K562 (cell line): ENCODE measurements around the gene DCHS2. TPM values are rescaled to one million over a fixed set of nuclear protein-coding genes. Genes with fewer than 3 reads are reported as not detected.

ENCODE experiments used
- ATAC-seq: fragments of 200-7000 bp; cut with Tn5 transposase; 3 replicates; pipeline ENCODE4 v1.9.1; 2020; ENCODE audit warnings: moderate library complexity
- BruUV-seq: library from RNA; stranded (reverse); fragments of 400-500 nt; replicated peaks from 2 replicates; lab custom pipeline; 2021; lab: Mats Ljungman, UMichigan
- CTCF ChIA-PET: fragments of 300-600 bp; formaldehyde crosslinking; extraction: SDS; loops from one replicate; lab custom pipeline; 2021; ENCODE audit warnings: low intra/inter-chr PET ratio; lab: Yijun Ruan, JAX
- POLR2A ChIA-PET: fragments of 300-600, 350-650 bp; sonication (Branson Sonifier 250); formaldehyde crosslinking; extraction: SDS; loops from one replicate; lab custom pipeline; 2021; ENCODE audit warnings: antibody characterized with exemption, inconsistent platforms; lab: Yijun Ruan, JAX
- DNase-seq, 4 experiments: peaks; one replicate each; pipeline versions ENCODE4 v3.0.0 to v3.0.0-alpha.2; 2011 to 2018; ENCODE audit warnings: low spot score in 3 of 4, mixed read lengths in 3 of 4; ENCODE audit errors: extremely low read depth in 1 of 4
- FAIRE-seq: peaks from 2 replicates; lab custom pipeline; 2011; peaks lifted over from hg19 to GRCh38; lab: Jason Lieb, UNC
- H2AFZ ChIP-seq: 2 replicates; pipeline ENCODE4 v1.6.0; 2011; ENCODE audit warnings: low read depth, low read length, control low read depth, inconsistent platforms
- H3K27ac ChIP-seq: fragments of 200-600 bp; 3 replicates; pipeline ENCODE4 v1.8.0; 2011; ENCODE audit warnings: low read depth, mild to moderate bottlenecking, control low read depth, inconsistent platforms, low read length, moderate library complexity, mixed read lengths; ENCODE audit errors: extremely low read depth
- H3K27me3 ChIP-seq, 2 experiments: fragments of 300-600 bp in 1 of 2; 2 replicates in 1 of 2; 3 replicates in 1 of 2; pipeline versions ENCODE4 v1.6.0 to v1.8.0; 2011; ENCODE audit warnings: inconsistent platforms in 2 of 2, low read length in 2 of 2, mild to moderate bottlenecking in 1 of 2, mixed read lengths in 1 of 2, moderate library complexity in 1 of 2; ENCODE audit not compliant: control insufficient read depth in 2 of 2, insufficient read depth in 2 of 2
- H3K36me3 ChIP-seq: fragments of 300-600 bp; 3 replicates; pipeline ENCODE4 v1.8.0; 2011; ENCODE audit warnings: mild to moderate bottlenecking, low read length, inconsistent platforms; ENCODE audit not compliant: control insufficient read depth, insufficient read depth
- H3K4me1 ChIP-seq, 2 experiments: fragments of 200-600 bp in 1 of 2; replicated peaks in 1 of 2; 2 replicates in 1 of 2; 3 replicates in 1 of 2; pipeline versions ENCODE4 v1.5.1 to v1.8.0; 2011; ENCODE audit warnings: inconsistent platforms in 2 of 2, low read length in 2 of 2, mild to moderate bottlenecking in 1 of 2, mixed read lengths in 1 of 2, moderate library complexity in 1 of 2; ENCODE audit not compliant: control insufficient read depth in 2 of 2, insufficient read depth in 2 of 2
- H3K4me2 ChIP-seq: 2 replicates; pipeline ENCODE4 v1.6.1; 2011; ENCODE audit warnings: low read length, control low read depth, inconsistent platforms, mixed read lengths; ENCODE audit not compliant: insufficient read depth
- H3K4me3 ChIP-seq: fragments of 200-600 bp; sonication (generic), shearing (Covaris generic); 2 replicates; pipeline ENCODE4 v1.5.1; 2016; ENCODE audit warnings: control low read depth, inconsistent platforms
- H3K79me2 ChIP-seq: fragments of 200-600 bp; 3 replicates; pipeline ENCODE4 v1.8.0; 2011; ENCODE audit warnings: low read length, inconsistent platforms; ENCODE audit not compliant: control insufficient read depth, insufficient read depth
- H3K9ac ChIP-seq, 2 experiments: 2 replicates each; pipeline versions ENCODE4 v1.6.0 to v1.6.1; 2011; ENCODE audit warnings: low read depth in 2 of 2, low read length in 2 of 2, control low read depth in 1 of 2, inconsistent platforms in 1 of 2, mild to moderate bottlenecking in 1 of 2, mixed read lengths in 1 of 2; ENCODE audit not compliant: insufficient read depth in 1 of 2
- H3K9me1 ChIP-seq: one replicate; pipeline ENCODE4 v1.6.0; 2011; ENCODE audit warnings: inconsistent platforms, mild to moderate bottlenecking, low read length, moderate library complexity; ENCODE audit not compliant: control insufficient read depth, insufficient read depth
- H3K9me3 ChIP-seq: replicated peaks from 2 replicates; pipeline ENCODE4 v1.5.1; 2011; ENCODE audit warnings: low read depth, low read length, inconsistent platforms; ENCODE audit not compliant: control insufficient read depth, insufficient read depth
- H4K20me1 ChIP-seq: replicated peaks from 2 replicates; pipeline ENCODE4 v1.6.1; 2011; ENCODE audit warnings: low read length, inconsistent platforms, mixed read lengths; ENCODE audit not compliant: control insufficient read depth, insufficient read depth
- ATF1 ChIP-seq, 2 experiments: fragments of 450-650 bp in 1 of 2; IDR thresholded peaks; 2 replicates each; pipeline ENCODE4 v1.6.1; 2016; ENCODE audit warnings: missing compliant biosample characterization in 1 of 2, missing genetic modification characterization in 1 of 2
- FOXP1 ChIP-seq: sonication (generic); formaldehyde crosslinking; IDR thresholded peaks from 2 replicates; pipeline ENCODE4 v1.8.0; 2022; ENCODE audit warnings: mild to moderate bottlenecking, missing genetic modification reagents
- PHB ChIP-seq: fragments of 250-450 bp; sonication (Bioruptor Pico); IDR thresholded peaks from 2 replicates; pipeline ENCODE4 v1.5.0; 2021
- ZKSCAN8 ChIP-seq: fragments of 200-800 bp; sonication (Bioruptor generic); IDR thresholded peaks from 2 replicates; pipeline ENCODE4 v1.6.1; 2016; ENCODE audit warnings: missing genetic modification characterization, missing compliant biosample characterization
- WGBS: fragments of 100-300 bp; shearing (Covaris generic); methylation state at CpG from one replicate; pipeline ENCODE4 v1.1.6; 2016; ENCODE audit warnings: low coverage, mixed read lengths; ENCODE audit not compliant: insufficient coverage; ENCODE audit errors: missing lambda C conversion rate; 5-methylcytosine and 5-hydroxymethylcytosine counted together
- in situ Hi-C: fragments of 300-500 bp; cut with MboI; formaldehyde crosslinking; loops from 4 replicates; pipeline ENCODE4 v1.15.0; 2018; ENCODE audit warnings: inconsistent platforms, mixed read lengths
- intact Hi-C: fragments of 100-400 bp; cut with micrococcal nuclease; formaldehyde crosslinking; loops from 2 replicates; pipeline ENCODE4 v1.14.2; 2022
- polyA plus RNA-seq, 8 experiments: library from polyadenylated mRNA; depleted of rRNA in 4 of 8; stranded (reverse) in 5 of 8; unstranded in 3 of 8; fragments of >200 nt; fragmentation: Nextera tagmentation in 2 of 8; fragmentation: Illumina TruSeq in 1 of 8; extraction: Ambion mirVana in 2 of 8; extraction: Trizol in 1 of 8; gene quantifications; 2 replicates each; pipeline versions ENCODE4 v1.2.1 to v1.2.3, GENCODE V29; 2011 to 2014; ENCODE audit warnings: inconsistent platforms in 1 of 8, missing spikeins in 1 of 8
- total RNA-seq, 7 experiments: library from RNA; depleted of rRNA in 6 of 7; stranded (reverse); fragments of >200 nt in 6 of 7; fragmentation: Illumina TruSeq in 2 of 7; extraction: Trizol in 2 of 7; gene quantifications; 2 replicates each; pipeline versions ENCODE4 v1.2.1 to v1.2.3, GENCODE V29; 2011 to 2021; ENCODE audit warnings: low replicate concordance in 1 of 7
- TF ChIP-seq, protein P1 (sequence below): sonication (generic); IDR thresholded peaks from 2 replicates; pipeline ENCODE4 v1.6.1; 2016

The DCHS2 gene
- total and polyA plus RNA-seq, 9 of the 15 experiments (the other 6 are each of a cell fraction or from before 2014, with no cell fraction given), result 0.49 to 7.1 (median 5.3) TPM

DNA sequence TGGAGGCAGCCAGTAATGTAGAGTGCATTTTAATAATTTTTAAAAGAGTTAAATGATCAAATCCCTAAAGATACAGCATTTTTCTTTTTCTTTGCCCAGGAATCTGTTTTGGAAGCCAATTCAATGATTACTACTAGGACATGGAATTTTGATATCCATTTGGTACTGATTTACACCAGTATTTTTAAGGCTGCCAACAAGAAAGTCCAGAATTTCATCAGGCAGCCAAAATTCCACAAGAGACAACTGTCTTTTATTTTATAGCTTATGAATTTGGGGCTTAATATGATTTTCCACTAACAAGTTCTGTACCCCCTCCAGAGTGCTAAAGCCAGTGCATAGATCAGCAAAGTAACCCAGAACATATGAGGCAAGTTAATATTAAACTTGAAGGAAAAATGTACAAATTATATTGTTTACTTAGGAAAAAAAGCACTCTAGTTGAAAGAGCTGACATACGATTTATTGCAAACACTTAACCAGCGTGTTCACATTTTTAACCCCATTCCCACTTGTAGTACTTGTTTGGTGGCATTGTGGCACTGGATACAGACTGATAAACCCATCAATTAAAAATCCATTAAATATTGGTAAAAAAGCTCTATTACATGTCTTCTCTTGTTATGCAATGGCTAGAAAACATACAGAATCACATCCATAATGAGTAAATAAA, 259.7 kb downstream of the DCHS2 start (continued):
- no peak for TF ChIP-seq FOXP1 (CRISPR knock-in tag)

DNA sequence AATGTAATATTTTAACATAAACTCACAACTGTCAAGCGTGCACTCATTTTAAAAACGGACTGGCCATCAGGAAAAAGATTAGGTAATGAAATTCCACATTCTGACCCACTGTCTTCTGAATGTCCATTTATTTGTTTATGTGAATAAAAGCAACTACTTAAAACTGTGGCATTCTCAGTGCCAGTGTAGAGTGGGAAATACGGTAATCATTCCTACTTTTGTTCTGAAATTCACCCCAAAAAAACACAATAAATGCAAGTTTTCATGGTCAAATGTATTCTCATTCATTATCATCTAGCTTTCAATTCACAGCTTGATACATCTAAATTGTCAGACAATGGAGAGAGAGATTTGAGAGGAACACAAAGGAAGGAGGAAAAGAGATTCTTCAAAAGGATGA, 260.9 kb downstream of the DCHS2 start:
- no peak overlapping the region for H3K4me2 ChIP-seq
- no peak overlapping the region for H3K9ac ChIP-seq
- H3K36me3 ChIP-seq, result no peaks in the 10 kb centered on the region
- in situ Hi-C loops, result no loop called here
- no peaks in the 10 kb centered on the region for H3K79me2 ChIP-seq
- FAIRE-seq, result no peak
- no peak for DNase-seq
- no peak overlapping the region for H3K27ac ChIP-seq
- no peak overlapping the region for H3K4me3 ChIP-seq
- WGBS, result 9% methylated on average over 3 of the region's 3 CpGs
- TF ChIP-seq PHB (CRISPR knock-in tag) (no peak), ATF1 (CRISPR knock-in tag; IDR thresholded peaks at IDR 0.05) (no peak), ATF1 (tag; IDR thresholded peaks at IDR 0.05) (no peak), ZKSCAN8 (no peak)
- TF ChIP-seq, protein P1, sequence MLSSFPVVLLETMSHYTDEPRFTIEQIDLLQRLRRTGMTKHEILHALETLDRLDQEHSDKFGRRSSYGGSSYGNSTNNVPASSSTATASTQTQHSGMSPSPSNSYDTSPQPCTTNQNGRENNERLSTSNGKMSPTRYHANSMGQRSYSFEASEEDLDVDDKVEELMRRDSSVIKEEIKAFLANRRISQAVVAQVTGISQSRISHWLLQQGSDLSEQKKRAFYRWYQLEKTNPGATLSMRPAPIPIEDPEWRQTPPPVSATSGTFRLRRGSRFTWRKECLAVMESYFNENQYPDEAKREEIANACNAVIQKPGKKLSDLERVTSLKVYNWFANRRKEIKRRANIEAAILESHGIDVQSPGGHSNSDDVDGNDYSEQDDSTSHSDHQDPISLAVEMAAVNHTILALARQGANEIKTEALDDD, result no peak
- H3K4me1 ChIP-seq, result no peaks in the 10 kb centered on the region
- H3K9me1 ChIP-seq, result no peaks in the 10 kb centered on the region
- H2AFZ ChIP-seq, result no peak overlapping the region
- no peaks in the 10 kb centered on the region for H3K9me3 ChIP-seq
- intact Hi-C loops, result no loop called here
- ChIA-PET POLR2A (no interaction called here), CTCF (no interaction called here)
- H4K20me1 ChIP-seq, result no peaks in the 10 kb centered on the region
- no TSS peak for BruUV-seq
- H3K27me3 ChIP-seq, result no peaks in the 10 kb centered on the region
- no peak for ATAC-seq
